Esophagus muscularis mucosa (tissue), 4 donors: ENCODE measurements around the gene LMX1B. TPM values are rescaled to one million over a fixed set of nuclear protein-coding genes. Genes with fewer than 3 reads are reported as not detected.

Experiments
- DNase-seq: peaks from one replicate; pipeline ENCODE4 v3.0.0-alpha.2; 2017; ENCODE audit errors: extremely low spot score
- H3K27ac ChIP-seq, 4 donors: fragments of 200-600 bp; sonication (generic); replicated peaks in 1 of 4; 1 replicate in 3 of 4; 2 replicates in 1 of 4; pipeline ENCODE4 v1.5.1; 2016 to 2019; ENCODE audit warnings: mild to moderate bottlenecking in 1 of 4
- H3K27me3 ChIP-seq, 4 donors: fragments of 200-600 bp; sonication (generic); one replicate each; pipeline versions ENCODE4 v1.5.1 to v1.6.0; 2016 to 2019
- H3K36me3 ChIP-seq, 4 donors: fragments of 200-600 bp; sonication (generic); one replicate each; pipeline ENCODE4 v1.5.1; 2016 to 2019
- H3K4me1 ChIP-seq, 4 donors: fragments of 200-600 bp; sonication (generic); one replicate each; pipeline ENCODE4 v1.5.1; 2016 to 2019
- H3K4me3 ChIP-seq, 4 donors: fragments of 200-600 bp; sonication (generic); 1 replicate in 2 of 4; 2 replicates in 2 of 4; pipeline ENCODE4 v1.5.1; 2016 to 2019; ENCODE audit warnings: mild to moderate bottlenecking in 4 of 4, moderate library complexity in 1 of 4
- H3K9me3 ChIP-seq, 4 donors: fragments of 200-600 bp; sonication (generic); 1 replicate in 3 of 4; 2 replicates in 1 of 4; pipeline ENCODE4 v1.5.1; 2016 to 2019
- CTCF ChIP-seq, 3 experiments: fragments of 200-600 bp in 2 of 3; fragments of 450-650 bp in 1 of 3; sonication (generic) in 2 of 3; IDR thresholded peaks; one replicate each; pipeline ENCODE4 v1.5.1; 2017 to 2019; ENCODE audit warnings: antibody characterized with exemption in 3 of 3, mild to moderate bottlenecking in 2 of 3, moderate library complexity in 1 of 3
- EP300 ChIP-seq: sonication (generic); formaldehyde crosslinking; IDR thresholded peaks from one replicate; pipeline ENCODE4 v1.6.1; 2017; ENCODE audit warnings: antibody characterized with exemption
- POLR2A ChIP-seq: fragments of 450-650 bp; IDR thresholded peaks from one replicate; pipeline ENCODE4 v1.6.1; 2017; ENCODE audit warnings: antibody characterized with exemption, moderate library complexity, mild to moderate bottlenecking, low read depth
- POLR2AphosphoS5 ChIP-seq, 2 donors: sonication (generic); formaldehyde crosslinking; IDR thresholded peaks; one replicate each; pipeline ENCODE4 v1.6.1; 2017; ENCODE audit warnings: antibody characterized with exemption in 2 of 2
- WGBS: methylation state at CpG from one replicate; pipeline ENCODE4 v1.1.5; 2018; 5-methylcytosine and 5-hydroxymethylcytosine counted together
- intact Hi-C: fragments of 100-400 bp; cut with DNase I; formaldehyde crosslinking; loops from one replicate; pipeline ENCODE4 v1.15.1; 2023
- total RNA-seq, 4 donors: library from RNA; depleted of rRNA; stranded (reverse); fragments of >200 nt; gene quantifications; one replicate each; pipeline versions ENCODE4 v1.1.0 to v1.2.1, GENCODE V29; 2016

Gene LMX1B
- total RNA-seq, 4 donors from 2014 or later: under 0.01 to 0.66 (median 0.24) TPM

GRCh38 chr9:126615791-126616447 is 2.2 kb downstream of the LMX1B start:
- TF ChIP-seq CTCF (IDR thresholded peaks at IDR 0.05) (no peak), EP300 (no peak), POLR2A (no peak), POLR2AphosphoS5 (IDR thresholded peaks at IDR 0.05) (no peak)
- H3K27me3 ChIP-seq: peaks cover 15 to 97% (median 65%) of the 10 kb centered on the region in 4 donors
- intact Hi-C loops: no loop called here
- DNase-seq: no peak
- H3K9me3 ChIP-seq: no peaks in the 10 kb centered on the region
- no peaks in the 10 kb centered on the region for H3K36me3 ChIP-seq
- peak overlapping the region in 3 of 4 donors; percentile 40 to 58 (median 44) for H3K4me3 ChIP-seq
- peaks cover 29 to 60% (median 54%) of the 10 kb centered on the region in 4 donors for H3K4me1 ChIP-seq
- WGBS: 56% methylated on average over 14 of the region's 14 CpGs
- H3K27ac ChIP-seq: no peak overlapping the region

- peaks cover 23 to 53% (median 47%) of the 10 kb centered on the region in 4 donors for H3K4me1 ChIP-seq
Measured at GRCh38 chr9:126616521-126616976, 2.8 kb downstream of the LMX1B start.

GRCh38 chr9:126617003-126617822 is 3.5 kb downstream of the LMX1B start:
- intact Hi-C loops: no loop called here
- peaks cover 15 to 95% (median 60%) of the 10 kb centered on the region in 4 donors for H3K27me3 ChIP-seq

More at GRCh38 chr9:126616521-126616976, 2.8 kb downstream of the LMX1B start:
- intact Hi-C loops: no loop called here
- Histone ChIP-seq H3K27ac (no peak overlapping the region), H3K4me3 (no peak overlapping the region), H3K9me3 (no peaks in the 10 kb centered on the region), H3K36me3 (no peaks in the 10 kb centered on the region), H3K27me3 (peaks cover 15 to 96% (median 64%) of the 10 kb centered on the region in 4 donors)
- WGBS: 100% methylated on average over 4 of the region's 10 CpGs
- DNase-seq: no peak
- no peak for TF ChIP-seq POLR2A
- TF ChIP-seq EP300: no peak
- no peak for TF ChIP-seq CTCF (IDR thresholded peaks at IDR 0.05)

GRCh38 chr9:126617823-126618165 is 4.1 kb downstream of the LMX1B start:
- DNase-seq: no peak
- H3K9me3 ChIP-seq: no peaks in the 10 kb centered on the region
- TF ChIP-seq EP300: no peak
- no peak for TF ChIP-seq POLR2AphosphoS5 (IDR thresholded peaks at IDR 0.05)
- TF ChIP-seq CTCF (IDR thresholded peaks at IDR 0.05): no peak
- no peak for TF ChIP-seq POLR2A
- peaks cover 10 to 41% (median 35%) of the 10 kb centered on the region in 4 donors for H3K4me1 ChIP-seq
- intact Hi-C loops: no loop called here
- no peaks in the 10 kb centered on the region for H3K36me3 ChIP-seq
- 27% methylated on average over 12 of the region's 12 CpGs for WGBS
- H3K27ac ChIP-seq: no peak overlapping the region
- no peak overlapping the region for H3K4me3 ChIP-seq
- peaks cover 10 to 95% (median 59%) of the 10 kb centered on the region in 4 donors for H3K27me3 ChIP-seq

More at GRCh38 chr9:126617003-126617822, 3.5 kb downstream of the LMX1B start:
- no peak for DNase-seq
- 46% methylated on average over 13 of the region's 18 CpGs for WGBS
- peaks cover 16 to 47% (median 41%) of the 10 kb centered on the region in 4 donors for H3K4me1 ChIP-seq
- H3K27ac ChIP-seq: no peak overlapping the region
- TF ChIP-seq CTCF (IDR thresholded peaks at IDR 0.05): no peak
- TF ChIP-seq POLR2AphosphoS5 (IDR thresholded peaks at IDR 0.05): no peak
- TF ChIP-seq POLR2A: no peak
- TF ChIP-seq EP300: no peak
- H3K9me3 ChIP-seq: no peaks in the 10 kb centered on the region
- H3K4me3 ChIP-seq: no peak overlapping the region
- no peaks in the 10 kb centered on the region for H3K36me3 ChIP-seq
